Measurements from ENCODE around the gene DNAJC5.

DNA sequence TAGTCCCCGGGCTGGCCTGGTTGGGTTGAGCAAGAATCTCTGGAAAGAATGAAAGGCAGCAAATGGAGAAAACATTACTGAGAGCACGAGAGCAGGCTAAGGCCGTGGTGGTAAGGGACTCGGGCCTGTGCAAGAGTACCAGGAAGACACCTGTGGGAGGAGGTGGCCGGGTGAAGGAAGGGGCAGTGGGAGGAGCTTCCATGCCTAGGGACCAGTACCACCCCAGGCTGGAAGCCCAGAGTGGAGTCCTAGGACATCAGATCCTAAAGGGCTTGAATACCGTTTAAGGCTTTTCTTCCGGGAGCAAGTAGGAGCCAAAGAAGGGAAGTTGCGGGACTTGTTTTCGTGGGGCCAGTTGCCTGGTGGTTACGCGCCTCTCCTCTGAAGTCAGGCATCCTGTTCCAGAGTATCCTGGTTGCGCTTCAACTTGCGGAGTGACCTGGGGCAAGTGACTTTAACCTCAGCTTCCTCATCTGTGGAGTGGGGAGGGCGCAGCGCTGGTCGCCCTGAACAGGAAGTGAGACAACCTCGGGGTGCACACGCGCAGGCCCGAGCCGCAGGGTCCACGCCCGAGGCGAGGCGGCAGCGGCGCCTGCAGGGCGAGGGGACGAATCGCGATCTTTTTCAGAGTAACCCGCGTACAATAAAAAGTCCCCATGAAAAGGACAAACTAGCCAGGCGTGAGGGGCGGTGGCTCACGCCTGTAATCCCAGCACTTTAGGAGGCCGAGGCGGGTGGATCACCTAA lies 31.0 kb upstream of the DNAJC5 start:
- TF ChIP-seq, protein P1, sequence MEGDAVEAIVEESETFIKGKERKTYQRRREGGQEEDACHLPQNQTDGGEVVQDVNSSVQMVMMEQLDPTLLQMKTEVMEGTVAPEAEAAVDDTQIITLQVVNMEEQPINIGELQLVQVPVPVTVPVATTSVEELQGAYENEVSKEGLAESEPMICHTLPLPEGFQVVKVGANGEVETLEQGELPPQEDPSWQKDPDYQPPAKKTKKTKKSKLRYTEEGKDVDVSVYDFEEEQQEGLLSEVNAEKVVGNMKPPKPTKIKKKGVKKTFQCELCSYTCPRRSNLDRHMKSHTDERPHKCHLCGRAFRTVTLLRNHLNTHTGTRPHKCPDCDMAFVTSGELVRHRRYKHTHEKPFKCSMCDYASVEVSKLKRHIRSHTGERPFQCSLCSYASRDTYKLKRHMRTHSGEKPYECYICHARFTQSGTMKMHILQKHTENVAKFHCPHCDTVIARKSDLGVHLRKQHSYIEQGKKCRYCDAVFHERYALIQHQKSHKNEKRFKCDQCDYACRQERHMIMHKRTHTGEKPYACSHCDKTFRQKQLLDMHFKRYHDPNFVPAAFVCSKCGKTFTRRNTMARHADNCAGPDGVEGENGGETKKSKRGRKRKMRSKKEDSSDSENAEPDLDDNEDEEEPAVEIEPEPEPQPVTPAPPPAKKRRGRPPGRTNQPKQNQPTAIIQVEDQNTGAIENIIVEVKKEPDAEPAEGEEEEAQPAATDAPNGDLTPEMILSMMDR (conservative IDR thresholded peaks at IDR 0.05; ENCODE audit: low read depth, low read length), result peak; percentile 67
- no peak for TF ChIP-seq EZH2 (IDR thresholded peaks at IDR 0.05; ENCODE audit: borderline replicate concordance, low read depth, low read length, poor library complexity, severe bottlenecking)

All from A673 (cell line).